NCI-H2196 treated with DMSO at 0.1 percent for 48 hours (cell line): ENCODE data around the gene DDAH2.

Source experiments
- DNase-seq: peaks from one replicate; lab custom pipeline; 2025; ENCODE audit not compliant: unreplicated experiment; lab: John Stamatoyannopoulos, UW

DDAH2 gene

GRCh38 chr6:31728767-31729514, at the start of gene DDAH2:
DDAH2 (minus strand) TSS chr6:31729299; CDS start chr6:31729161, 138 bp downstream.
- DNase-seq, result no peak

- no peak for DNase-seq
These were observed 49.1 kb upstream of the DDAH2 start for GRCh38 chr6:31778193-31778592.

GRCh38 chr6:31777667-31778050, 48.6 kb upstream of the DDAH2 start:
- DNase-seq, result no peak

GRCh38 chr6:31776989-31777666, 48.0 kb upstream of the DDAH2 start, which contains the start of gene VWA7:
VWA7 (minus strand) TSS chr6:31777328; CDS start chr6:31776779, 549 bp downstream.
- DNase-seq, result peak; percentile 70

GRCh38 chr6:31776485-31776988, 47.4 kb upstream of the DDAH2 start:
- DNase-seq, result no peak

- no peak for DNase-seq
These were observed 46.8 kb upstream of the DDAH2 start for GRCh38 chr6:31775633-31776484.

GRCh38 chr6:31775184-31775583, 46.1 kb upstream of the DDAH2 start:
- no peak for DNase-seq

GRCh38 chr6:31771992-31772358, 42.9 kb upstream of the DDAH2 start:
- no peak for DNase-seq

- DNase-seq, result no peak
These were observed 41.8 kb upstream of the DDAH2 start for GRCh38 chr6:31770860-31771259.

- peak; percentile 47 for DNase-seq
These were observed 40.7 kb upstream of the DDAH2 start for GRCh38 chr6:31769684-31770371.

GRCh38 chr6:31768363-31769257, 39.5 kb upstream of the DDAH2 start:
- no peak for DNase-seq

GRCh38 chr6:31767096-31767645, 38.1 kb upstream of the DDAH2 start:
- no peak for DNase-seq

GRCh38 chr6:31765910-31766794, 37.1 kb upstream of the DDAH2 start:
- no peak for DNase-seq

- no peak for DNase-seq
These were observed 36.4 kb upstream of the DDAH2 start for GRCh38 chr6:31765559-31765909.

GRCh38 chr6:31764198-31764597, 35.1 kb upstream of the DDAH2 start:
- DNase-seq, result no peak

GRCh38 chr6:31763619-31763940, 34.5 kb upstream of the DDAH2 start:
- DNase-seq, result no peak

GRCh38 chr6:31762878-31763618, 33.9 kb upstream of the DDAH2 start:
- DNase-seq, result no peak

- no peak for DNase-seq
These were observed 33.3 kb upstream of the DDAH2 start, which contains the start of gene SAPCD1 for GRCh38 chr6:31762356-31762755. SAPCD1 (plus strand) TSS chr6:31762656; CDS start chr6:31763055, 399 bp downstream.
